ENCODE results near the gene ABCD2. TPM values are rescaled to one million over a fixed set of nuclear protein-coding genes. Genes with fewer than 3 reads are reported as not detected.

The ABCD2 gene
- total RNA-seq (under 1 TPM; 0.43 to 0.55 TPM), polyA plus RNA-seq (ENCODE audit: insufficient read depth, low read depth, low replicate concordance) (0.29 TPM)
- long read RNA-seq, donor 1 = 0 reads
- long read RNA-seq, donor 2, full-length matches to known transcripts = 1 of 1 reads
- long read RNA-seq, donor 2, partial matches to known transcripts = 0 of 1 reads
- long read RNA-seq, donor 2, other reads (novel, unspliced or antisense) = 0 of 1 reads

- peak; percentile 73 for DNase-seq
- Histone ChIP-seq H3K4me1 (no peaks in the 10 kb centered on the region), H3K27ac (peak within 1 kb of the TSS; percentile 13 to 69), H3K36me3 (ENCODE audit: low read depth, missing control alignments) (no peaks in the 10 kb centered on the region), H3K27me3 (no peaks in the 10 kb centered on the region), H3K9me3 (no peaks in the 10 kb centered on the region), H3K4me3 (peak within 1 kb of the TSS; percentile 38 to 43)
- 1% methylated on average over 20 of the region's 20 CpGs for WGBS, 2 donors
- no peak for TF ChIP-seq POLR2A (IDR thresholded peaks at IDR 0.05)
- TF ChIP-seq CTCF (IDR thresholded peaks at IDR 0.05) = no peak
- intact Hi-C loops (cut with DNase I; ENCODE audit: low total_unique reads) = no loop called here
These were observed at the start of gene ABCD2 for GRCh38 chr12:39619660-39620433. Gene ABCD2 (minus strand): TSS chr12:39619803. CDS start chr12:39619615, 188 bp downstream.

- WGBS, 2 donors = 87 to 95% methylated on average over 2 of the region's 2 CpGs
- intact Hi-C loops (cut with DNase I; ENCODE audit: low total_unique reads) = no loop called here
- Histone ChIP-seq H3K27me3 (no peaks in the 10 kb centered on the region), H3K4me3 (no peak overlapping the region), H3K4me1 (no peaks in the 10 kb centered on the region), H3K9me3 (no peaks in the 10 kb centered on the region), H3K36me3 (ENCODE audit: low read depth, missing control alignments) (no peaks in the 10 kb centered on the region), H3K27ac (no peak overlapping the region)
- no peak for TF ChIP-seq POLR2A (IDR thresholded peaks at IDR 0.05)
- TF ChIP-seq CTCF (IDR thresholded peaks at IDR 0.05) = no peak
- DNase-seq = no peak
These were observed 40.5 kb upstream of the ABCD2 start for GRCh38 chr12:39660101-39660500.

GRCh38 chr12:39647383-39647782 lies 27.8 kb upstream of the ABCD2 start:
- TF ChIP-seq POLR2A (IDR thresholded peaks at IDR 0.05) (no peak), CTCF (IDR thresholded peaks at IDR 0.05) (no peak)
- Histone ChIP-seq H3K27ac (no peak overlapping the region), H3K9me3 (no peaks in the 10 kb centered on the region), H3K4me3 (no peak overlapping the region), H3K36me3 (ENCODE audit: low read depth, missing control alignments) (no peaks in the 10 kb centered on the region), H3K27me3 (no peaks in the 10 kb centered on the region), H3K4me1 (no peaks in the 10 kb centered on the region)
- no peak for DNase-seq
- intact Hi-C loops (cut with DNase I; ENCODE audit: low total_unique reads) = no loop called here

- Histone ChIP-seq H3K9me3 (no peaks in the 10 kb centered on the region), H3K4me1 (no peaks in the 10 kb centered on the region), H3K27ac (no peak overlapping the region), H3K27me3 (no peaks in the 10 kb centered on the region), H3K4me3 (no peak overlapping the region), H3K36me3 (ENCODE audit: low read depth, missing control alignments) (no peaks in the 10 kb centered on the region)
- DNase-seq = no peak
- intact Hi-C loops (cut with DNase I; ENCODE audit: low total_unique reads) = no loop called here
- TF ChIP-seq POLR2A (IDR thresholded peaks at IDR 0.05) (no peak), CTCF (IDR thresholded peaks at IDR 0.05) (no peak)
- 61 to 62% methylated on average over 2 of the region's 2 CpGs for WGBS, 2 donors
These were observed 27.4 kb upstream of the ABCD2 start for GRCh38 chr12:39646963-39647362.
